Mucosa of rectum (tissue), 2 donors: ENCODE results near the gene PTPRJ.

Source experiments
- H3K27ac ChIP-seq, 2 donors: one replicate each; pipeline ENCODE4 v1.7.0; 2013; ENCODE audit warnings: inconsistent platforms in 2 of 2, low read depth in 2 of 2, low read length in 2 of 2
- H3K27me3 ChIP-seq, 2 donors: one replicate each; pipeline ENCODE4 v1.7.0; 2013; ENCODE audit warnings: low read length in 2 of 2; ENCODE audit not compliant: control insufficient read depth in 2 of 2, insufficient read depth in 2 of 2
- H3K36me3 ChIP-seq, 2 donors: one replicate each; pipeline ENCODE4 v1.7.0; 2013; ENCODE audit warnings: low read length in 2 of 2; ENCODE audit not compliant: control insufficient read depth in 2 of 2, insufficient read depth in 2 of 2
- H3K4me1 ChIP-seq, 2 donors: one replicate each; pipeline ENCODE4 v1.7.0; 2013; ENCODE audit warnings: low read length in 2 of 2, mild to moderate bottlenecking in 1 of 2; ENCODE audit not compliant: control insufficient read depth in 2 of 2, insufficient read depth in 2 of 2
- H3K4me3 ChIP-seq, 2 donors: one replicate each; pipeline ENCODE4 v1.7.0; 2013; ENCODE audit warnings: low read length in 2 of 2
- H3K9ac ChIP-seq, 2 donors: one replicate each; pipeline ENCODE4 v1.7.0; 2013; ENCODE audit warnings: low read length in 2 of 2, low read depth in 1 of 2, mild to moderate bottlenecking in 1 of 2
- H3K9me3 ChIP-seq, 2 donors: one replicate each; pipeline ENCODE4 v1.7.0; 2013; ENCODE audit warnings: low read length in 2 of 2; ENCODE audit not compliant: control insufficient read depth in 2 of 2
- donor health status: healthy.
- donor health status: Normal muscosa, but diverticular disease.

Gene PTPRJ

DNA sequence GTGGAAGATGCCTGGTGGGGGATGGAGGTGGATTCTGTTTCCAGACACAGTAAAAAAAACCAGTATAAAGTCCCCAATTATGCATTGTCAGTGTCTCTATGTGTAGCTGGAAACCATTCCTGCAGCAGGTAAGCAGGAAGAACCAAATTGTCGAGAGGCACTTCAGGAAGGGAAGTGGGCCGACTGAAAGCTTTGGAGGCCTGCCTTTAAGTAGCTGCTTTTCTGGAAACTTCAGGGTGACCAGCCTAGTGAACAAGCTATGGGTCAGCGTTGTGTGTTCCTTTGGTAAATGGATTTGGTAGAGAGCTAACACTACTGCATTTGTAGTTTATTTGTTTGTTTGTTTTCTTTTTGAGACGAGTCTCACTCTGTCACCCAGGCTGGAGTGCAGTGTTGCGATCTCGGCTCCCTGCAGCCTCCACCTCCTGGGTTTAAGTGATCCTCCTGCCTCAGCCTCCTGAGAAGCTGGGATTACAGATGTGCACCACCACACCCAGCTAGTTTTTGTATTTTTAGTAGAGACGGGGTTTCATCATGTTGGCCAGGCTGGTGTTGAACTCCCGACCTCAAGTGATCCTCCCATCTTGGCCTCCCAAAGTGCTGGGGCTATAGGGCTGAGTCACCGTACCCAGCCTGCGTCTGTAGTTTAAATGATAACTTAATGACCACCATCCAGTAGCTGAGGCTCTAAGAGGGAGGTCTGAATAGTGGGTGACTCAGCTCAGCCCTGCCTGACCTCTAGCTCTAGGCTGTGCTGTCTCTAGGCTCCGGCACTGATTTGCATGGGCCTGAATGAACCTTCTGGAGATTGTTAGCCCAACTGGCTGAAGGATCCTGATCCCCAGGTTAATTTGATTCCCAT lies 12.8 kb downstream of the PTPRJ start:
- Histone ChIP-seq H3K27me3 (no peaks in the 10 kb centered on the region), H3K4me3 (no peak overlapping the region), H3K27ac (peak overlapping the region in 1 of 2 donors; percentile 47), H3K9ac (no peak overlapping the region), H3K9me3 (no peaks in the 10 kb centered on the region), H3K36me3 (no peaks in the 10 kb centered on the region), H3K4me1 (peaks cover 42 to 45% of the 10 kb centered on the region in 2 donors)

DNA sequence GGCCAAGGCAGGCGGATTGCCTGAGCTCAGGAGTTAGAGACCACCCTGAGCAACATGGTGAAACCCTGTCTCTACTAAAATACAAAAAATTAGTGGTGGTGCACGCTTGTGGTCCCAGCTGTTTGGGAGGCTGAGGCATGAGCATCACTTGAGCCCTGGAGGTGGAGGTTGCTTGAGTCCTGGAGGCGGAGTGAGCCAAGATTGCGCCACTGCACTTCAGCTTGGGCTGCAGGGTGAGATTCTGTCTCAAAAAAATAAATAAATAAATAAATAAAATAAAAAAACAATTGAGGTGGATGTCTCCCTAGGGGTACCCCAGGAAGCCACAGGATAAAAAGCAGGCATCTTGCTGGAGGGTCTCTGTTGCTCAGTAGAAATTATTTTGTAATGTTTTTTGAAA lies 14.1 kb downstream of the PTPRJ start:
- Histone ChIP-seq H3K9ac (no peak overlapping the region), H3K27ac (peak overlapping the region in 1 of 2 donors; percentile 12), H3K4me1 (peaks cover 50% of the 10 kb centered on the region in 2 donors), H3K27me3 (no peaks in the 10 kb centered on the region), H3K36me3 (no peaks in the 10 kb centered on the region), H3K9me3 (no peaks in the 10 kb centered on the region), H3K4me3 (no peak overlapping the region)

DNA sequence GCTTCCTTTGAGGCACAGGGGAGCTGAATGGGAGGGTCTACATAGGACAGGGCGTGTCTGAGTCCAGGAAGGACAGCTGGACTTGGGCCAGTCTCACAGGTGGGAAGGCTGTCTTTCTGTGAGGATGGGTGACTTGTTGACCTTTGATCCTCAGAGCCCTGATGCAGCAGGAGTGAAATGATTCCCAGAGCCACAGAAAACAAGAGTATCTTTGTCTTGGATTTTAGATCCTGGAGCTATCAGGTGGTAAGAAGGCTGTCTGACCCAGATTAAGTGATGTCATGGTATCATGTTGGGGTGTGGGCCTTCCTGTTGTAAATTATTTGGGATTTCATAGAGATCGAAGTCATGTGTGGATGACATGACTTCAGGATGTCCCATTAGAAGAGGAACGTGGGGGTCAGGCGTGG lies 15.0 kb downstream of the PTPRJ start:
- H3K36me3 ChIP-seq: no peaks in the 10 kb centered on the region
- peaks cover 47 to 50% of the 10 kb centered on the region in 2 donors for H3K4me1 ChIP-seq
- no peak overlapping the region for H3K9ac ChIP-seq
- no peaks in the 10 kb centered on the region for H3K27me3 ChIP-seq
- H3K9me3 ChIP-seq: no peaks in the 10 kb centered on the region
- H3K4me3 ChIP-seq: no peak overlapping the region
- H3K27ac ChIP-seq: peak overlapping the region; percentile 19 to 38

DNA sequence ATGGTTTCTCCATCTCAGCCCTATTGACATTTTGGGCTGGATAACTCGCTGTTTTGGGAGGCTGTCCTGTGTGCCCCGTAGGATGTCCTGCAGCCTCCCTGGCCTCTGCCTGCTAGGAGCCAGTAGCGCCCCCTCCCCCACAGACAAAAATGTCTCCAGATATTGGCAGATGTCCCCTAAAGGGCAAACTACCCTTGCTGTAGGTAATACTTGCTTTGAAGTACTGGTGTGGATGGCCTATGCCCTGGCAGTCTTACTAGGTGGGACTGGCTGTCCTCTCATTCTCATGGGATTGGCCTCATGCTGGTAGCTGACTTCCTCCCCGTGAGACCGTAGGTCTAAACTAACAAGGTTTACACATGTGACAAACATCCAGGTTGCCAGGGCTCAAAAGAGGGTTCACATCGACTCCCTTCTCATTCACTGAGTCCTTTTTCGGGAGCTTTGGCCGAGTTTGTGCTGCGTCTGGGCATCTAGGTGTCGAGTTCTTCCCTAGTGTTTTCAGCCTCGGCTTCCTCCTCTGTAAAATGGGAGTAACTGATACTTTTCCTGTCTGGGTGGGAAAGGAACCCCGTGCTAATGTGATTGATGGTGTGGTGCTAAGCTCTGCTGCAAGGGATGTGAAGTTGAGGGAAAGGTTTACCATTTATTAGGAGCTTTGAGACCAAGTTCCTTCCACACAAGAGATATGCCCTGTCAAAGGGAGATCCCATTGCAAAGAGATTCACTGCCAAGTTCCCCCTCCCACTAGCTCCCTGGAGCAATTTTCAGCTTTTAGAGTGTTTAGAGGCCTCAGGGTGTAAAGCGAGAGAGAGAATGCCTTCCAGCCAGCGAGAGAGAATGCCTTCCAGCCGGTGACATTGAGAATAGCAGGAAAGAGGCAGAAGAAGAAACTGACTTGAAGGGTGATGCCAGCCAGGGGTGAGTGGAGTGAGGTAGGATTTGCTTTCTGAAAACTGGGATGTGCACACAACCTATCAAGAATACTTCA lies 17.0 kb downstream of the PTPRJ start:
- H3K27me3 ChIP-seq: no peaks in the 10 kb centered on the region

DNA sequence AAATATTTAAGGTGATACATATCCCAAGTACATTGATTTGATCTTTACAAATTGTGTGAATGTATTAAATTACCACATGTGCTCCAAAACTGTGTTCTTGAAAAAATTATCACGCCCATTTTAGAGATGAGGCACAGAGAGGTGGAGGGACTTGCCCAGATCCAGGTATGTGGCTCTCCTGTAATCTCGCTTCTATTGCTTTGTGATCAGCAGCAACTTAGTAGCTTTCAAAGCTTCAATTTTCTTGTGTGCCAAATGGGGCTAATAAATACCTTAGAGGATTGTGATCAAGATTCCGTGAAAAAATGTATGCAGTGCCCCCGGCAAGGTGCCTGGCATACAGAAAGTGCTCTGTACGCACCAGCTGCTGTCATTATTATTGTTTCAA lies 18.0 kb downstream of the PTPRJ start:
- Histone ChIP-seq H3K9me3 (no peaks in the 10 kb centered on the region), H3K9ac (peak overlapping the region in 1 of 2 donors; percentile 59), H3K4me3 (no peak overlapping the region), H3K27me3 (no peaks in the 10 kb centered on the region), H3K27ac (peak overlapping the region; percentile 61 to 78), H3K4me1 (peaks cover 43 to 44% of the 10 kb centered on the region in 2 donors), H3K36me3 (no peaks in the 10 kb centered on the region)

More for the DNA sequence above, 17.0 kb downstream of the PTPRJ start:
- H3K9me3 ChIP-seq: no peaks in the 10 kb centered on the region
- H3K27ac ChIP-seq: peak overlapping the region in 1 of 2 donors; percentile 78
- no peaks in the 10 kb centered on the region for H3K36me3 ChIP-seq
- H3K4me3 ChIP-seq: no peak overlapping the region
- peaks cover 43 to 47% of the 10 kb centered on the region in 2 donors for H3K4me1 ChIP-seq
- peak overlapping the region in 1 of 2 donors; percentile 59 for H3K9ac ChIP-seq

DNA sequence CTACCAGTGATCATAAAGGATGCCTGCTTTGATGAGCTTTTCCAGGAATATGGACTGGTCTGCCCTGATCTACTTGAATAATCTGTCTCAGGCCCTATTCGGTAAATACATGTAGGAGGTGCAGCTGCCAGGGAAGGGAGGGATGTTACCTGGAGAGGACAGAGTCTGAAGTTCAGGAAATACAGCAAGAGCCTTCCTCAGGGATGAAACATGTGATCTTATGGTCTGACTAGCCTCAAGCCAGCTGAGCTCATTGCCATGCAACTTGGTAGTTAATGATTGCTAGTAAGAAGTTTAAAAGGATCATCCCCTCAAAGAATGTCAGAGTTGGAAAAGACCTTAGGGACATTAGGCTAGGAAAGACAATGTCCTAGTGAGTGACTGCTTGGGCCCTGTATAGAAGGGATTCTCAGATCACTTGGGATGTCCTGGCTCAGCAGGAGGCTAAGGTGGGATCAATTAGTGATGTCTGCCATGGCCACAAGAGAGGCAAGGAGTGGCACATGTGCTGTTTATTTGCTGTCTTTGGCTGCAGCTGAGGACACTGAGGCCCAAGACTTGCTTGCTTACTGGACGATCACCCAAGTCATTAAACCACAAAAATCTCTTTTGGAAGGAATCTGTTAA lies 18.5 kb downstream of the PTPRJ start:
- Histone ChIP-seq H3K9ac (peak overlapping the region in 1 of 2 donors; percentile 59), H3K9me3 (no peaks in the 10 kb centered on the region), H3K27ac (peak overlapping the region; percentile 78), H3K4me1 (peaks cover 43 to 44% of the 10 kb centered on the region in 2 donors), H3K27me3 (no peaks in the 10 kb centered on the region), H3K4me3 (no peak overlapping the region), H3K36me3 (no peaks in the 10 kb centered on the region)

DNA sequence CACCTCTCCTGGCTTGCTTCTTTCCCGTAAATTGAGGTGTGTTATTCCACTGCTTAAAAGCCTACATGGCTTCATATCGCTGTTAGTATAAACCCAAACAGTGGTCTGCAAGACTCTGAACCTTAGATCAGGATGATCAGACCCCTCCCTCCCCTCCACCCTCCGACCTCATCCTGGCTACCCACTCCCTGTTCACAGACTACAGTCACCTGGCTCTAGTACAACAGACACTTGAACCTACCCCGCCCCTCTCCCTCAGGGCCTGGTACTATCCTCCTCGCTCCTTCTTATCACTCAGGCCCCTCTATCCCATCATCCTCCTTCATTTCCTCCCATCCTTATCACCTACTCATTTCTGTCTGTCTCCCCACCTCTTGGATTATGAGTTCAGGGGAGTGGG lies 20.1 kb downstream of the PTPRJ start:
- Histone ChIP-seq H3K4me1 (peaks cover 43 to 45% of the 10 kb centered on the region in 2 donors), H3K27me3 (no peaks in the 10 kb centered on the region), H3K27ac (no peak overlapping the region), H3K9me3 (no peaks in the 10 kb centered on the region), H3K36me3 (no peaks in the 10 kb centered on the region), H3K9ac (no peak overlapping the region), H3K4me3 (no peak overlapping the region)

DNA sequence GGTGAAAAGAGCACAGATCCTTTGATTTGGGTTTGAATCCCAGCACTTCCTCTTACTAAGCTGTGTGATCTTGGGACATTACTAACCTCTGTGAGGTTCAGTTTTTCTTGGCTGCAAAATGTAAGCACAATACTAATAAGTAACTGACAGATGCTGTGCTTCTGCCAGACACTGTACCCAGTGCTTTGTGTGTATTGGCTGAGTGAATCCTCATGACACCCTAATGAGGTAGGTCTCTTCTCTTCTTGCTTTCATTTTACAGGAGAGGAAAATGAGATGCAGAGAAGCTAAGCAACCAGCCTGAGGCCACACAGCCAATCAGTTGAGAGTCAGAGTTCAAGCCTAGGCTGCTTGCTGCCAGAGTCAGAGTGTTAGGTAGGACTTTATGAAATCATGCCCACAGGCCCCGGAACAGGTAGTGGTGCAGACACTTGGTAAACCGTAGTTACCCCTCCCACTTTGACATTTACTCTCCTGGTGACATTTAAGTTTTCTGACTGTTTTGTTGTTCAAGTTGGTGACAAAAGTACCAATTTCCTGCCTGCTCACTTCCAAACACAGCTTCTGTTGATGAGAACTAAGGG lies 21.2 kb downstream of the PTPRJ start:
- no peaks in the 10 kb centered on the region for H3K9me3 ChIP-seq
- H3K4me3 ChIP-seq: no peak overlapping the region
- H3K27me3 ChIP-seq: no peaks in the 10 kb centered on the region
- H3K27ac ChIP-seq: peak overlapping the region; percentile 26 to 50
- H3K36me3 ChIP-seq: no peaks in the 10 kb centered on the region
- no peak overlapping the region for H3K9ac ChIP-seq
- peaks cover 43 to 47% of the 10 kb centered on the region in 2 donors for H3K4me1 ChIP-seq

DNA sequence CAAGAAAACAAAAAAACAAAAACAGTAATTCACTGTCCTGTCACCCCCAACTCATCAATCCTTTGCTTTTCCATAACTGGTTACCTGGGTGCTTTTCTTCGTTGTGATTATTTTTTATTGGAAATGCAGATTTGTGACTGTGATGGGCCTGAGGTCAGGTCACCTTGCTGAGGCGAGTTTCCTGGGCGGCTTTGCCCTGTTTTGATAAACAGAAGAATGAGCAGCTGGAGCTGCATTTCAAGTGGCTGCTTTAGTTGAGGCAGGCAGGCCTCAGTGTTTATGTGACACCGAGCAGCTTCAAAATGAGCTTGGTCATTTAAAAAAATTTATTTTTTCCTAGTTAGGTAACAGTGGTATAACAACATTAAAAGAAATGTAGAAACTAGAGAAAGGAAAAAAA lies 22.2 kb downstream of the PTPRJ start:
- Histone ChIP-seq H3K4me1 (peaks cover 35 to 40% of the 10 kb centered on the region in 2 donors), H3K27me3 (no peaks in the 10 kb centered on the region), H3K9me3 (no peaks in the 10 kb centered on the region), H3K36me3 (no peaks in the 10 kb centered on the region), H3K27ac (peak overlapping the region in 1 of 2 donors; percentile 39), H3K9ac (no peak overlapping the region), H3K4me3 (no peak overlapping the region)
